ENCODE results near the gene E4F1. TPM values are rescaled to one million over a fixed set of nuclear protein-coding genes. Genes with fewer than 3 reads are reported as not detected.

Gene E4F1
- total and polyA plus RNA-seq, 8 donors, result 8.7 to 48.4 (median 9.9) TPM

GRCh38 chr16:2191446-2191706 is 32.0 kb upstream of the E4F1 start:
- no peak for ATAC-seq
- no peaks in the 10 kb centered on the region for H3K9me3 ChIP-seq
- no peaks in the 10 kb centered on the region for H3K27me3 ChIP-seq
- H3K27ac ChIP-seq, result no peak overlapping the region
- no peak overlapping the region for H3K4me3 ChIP-seq
- H3K4me1 ChIP-seq, result peaks cover 5 to 7% (median 7%) of the 10 kb centered on the region in 3 donors
- no peaks in the 10 kb centered on the region for H3K36me3 ChIP-seq
- intact Hi-C loops (cut with DNase I), result loop anchor here in 1 of 3 donors (5.0 to 10.0 kb wide), 2 partner anchors 63 to 311 kb away; partner anchors contain the start of gene ECI1
- FAIRE-seq, result no peak
- WGBS, 2 donors, result 87 to 91% methylated on average over 11 of the region's 11 CpGs
- DNase-seq, result no peak
- TF ChIP-seq, protein P1, sequence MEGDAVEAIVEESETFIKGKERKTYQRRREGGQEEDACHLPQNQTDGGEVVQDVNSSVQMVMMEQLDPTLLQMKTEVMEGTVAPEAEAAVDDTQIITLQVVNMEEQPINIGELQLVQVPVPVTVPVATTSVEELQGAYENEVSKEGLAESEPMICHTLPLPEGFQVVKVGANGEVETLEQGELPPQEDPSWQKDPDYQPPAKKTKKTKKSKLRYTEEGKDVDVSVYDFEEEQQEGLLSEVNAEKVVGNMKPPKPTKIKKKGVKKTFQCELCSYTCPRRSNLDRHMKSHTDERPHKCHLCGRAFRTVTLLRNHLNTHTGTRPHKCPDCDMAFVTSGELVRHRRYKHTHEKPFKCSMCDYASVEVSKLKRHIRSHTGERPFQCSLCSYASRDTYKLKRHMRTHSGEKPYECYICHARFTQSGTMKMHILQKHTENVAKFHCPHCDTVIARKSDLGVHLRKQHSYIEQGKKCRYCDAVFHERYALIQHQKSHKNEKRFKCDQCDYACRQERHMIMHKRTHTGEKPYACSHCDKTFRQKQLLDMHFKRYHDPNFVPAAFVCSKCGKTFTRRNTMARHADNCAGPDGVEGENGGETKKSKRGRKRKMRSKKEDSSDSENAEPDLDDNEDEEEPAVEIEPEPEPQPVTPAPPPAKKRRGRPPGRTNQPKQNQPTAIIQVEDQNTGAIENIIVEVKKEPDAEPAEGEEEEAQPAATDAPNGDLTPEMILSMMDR (IDR thresholded peaks at IDR 0.05), result no peak

DNA sequence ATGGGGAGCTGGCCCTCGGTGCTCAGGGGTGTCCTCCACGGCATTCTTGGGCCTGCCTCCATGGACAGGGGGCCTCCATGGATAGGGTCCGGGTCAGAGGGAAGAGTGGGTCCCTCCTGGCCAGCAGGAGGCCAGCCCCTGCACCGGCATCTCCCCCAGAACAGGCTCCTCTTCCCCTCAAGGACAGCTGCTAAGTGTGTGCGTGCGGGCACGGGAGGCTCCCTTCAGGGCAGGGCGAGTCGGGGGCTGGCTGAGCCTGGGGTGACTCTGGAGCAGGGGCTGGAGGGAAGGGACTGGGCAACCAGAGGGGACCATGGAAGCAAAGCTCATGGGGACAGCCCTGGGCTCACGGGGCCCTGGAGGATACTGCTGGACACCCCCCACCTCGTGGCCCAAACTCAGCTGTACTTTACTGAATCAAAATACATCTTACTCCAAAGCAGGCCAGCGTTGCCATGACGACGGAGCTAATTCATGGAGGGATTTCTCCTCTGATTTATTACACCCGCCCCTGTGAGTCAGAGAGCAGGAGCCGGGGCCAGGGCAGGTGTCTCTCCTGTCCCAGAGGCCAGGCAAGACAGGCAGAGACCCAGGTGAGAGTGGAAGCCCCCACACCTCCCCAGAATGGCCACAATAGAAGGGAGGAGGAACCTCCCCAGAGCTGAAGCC is 29.1 kb upstream of the E4F1 start:
- Histone ChIP-seq H3K27ac (no peak overlapping the region), H3K4me3 (no peak overlapping the region), H3K4me1 (peaks cover 5 to 7% (median 7%) of the 10 kb centered on the region in 3 donors), H3K9me3 (no peaks in the 10 kb centered on the region), H3K27me3 (no peaks in the 10 kb centered on the region), H3K36me3 (no peaks in the 10 kb centered on the region)
- ATAC-seq (no peak), DNase-seq (no peak), FAIRE-seq (no peak)
- TF ChIP-seq, protein P1 (IDR thresholded peaks at IDR 0.05), result no peak
- intact Hi-C loops (cut with DNase I), result loop anchor here in 1 of 3 donors (5.0 to 10.0 kb wide), 2 partner anchors 61 to 308 kb away; partner anchors contain the start of gene ECI1
- WGBS, 2 donors, result 52 to 64% methylated on average over 16 of the region's 16 CpGs

DNA sequence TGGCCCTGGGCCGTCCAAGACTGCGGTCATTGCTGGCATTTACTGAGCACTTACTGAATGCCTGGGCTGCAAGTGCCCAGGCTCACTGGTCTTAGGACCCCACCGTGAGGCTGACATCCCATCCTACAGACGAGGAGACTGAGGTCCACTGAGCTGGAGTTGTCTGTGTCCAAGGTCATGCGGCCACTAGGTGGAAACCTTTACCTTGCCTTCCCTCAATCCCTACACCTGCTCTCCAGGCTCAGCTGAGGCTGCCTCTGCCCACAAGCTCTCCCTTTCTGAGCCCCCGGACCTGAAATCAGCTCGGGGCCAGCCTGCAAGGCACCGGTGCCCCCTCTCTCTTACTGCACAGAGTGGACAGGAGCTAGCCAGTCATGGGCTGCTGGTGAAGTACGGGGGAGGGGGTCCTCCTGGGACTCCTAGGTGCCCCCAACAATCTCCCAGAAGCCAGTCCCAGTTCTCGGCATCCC is 28.5 kb upstream of the E4F1 start:
- Histone ChIP-seq H3K9me3 (no peaks in the 10 kb centered on the region), H3K27me3 (no peaks in the 10 kb centered on the region), H3K27ac (no peak overlapping the region), H3K4me3 (no peak overlapping the region), H3K4me1 (peaks cover 5 to 7% (median 7%) of the 10 kb centered on the region in 3 donors), H3K36me3 (no peaks in the 10 kb centered on the region)
- intact Hi-C loops (cut with DNase I), result loop anchor here in 1 of 3 donors (5.0 to 10.0 kb wide), 2 partner anchors 60 to 307 kb away; partner anchors contain the start of gene ECI1
- peak; percentile 79 to 94 (median 90) for ATAC-seq
- no peak for FAIRE-seq
- 18 to 20% methylated on average over 10 of the region's 10 CpGs for WGBS, 2 donors
- TF ChIP-seq, protein P1 (IDR thresholded peaks at IDR 0.05), result peak; percentile 17 to 49 (median 35)
- DNase-seq, result peak in 3 of 6 donors; percentile 53 to 68 (median 67)

- peak overlapping the region in 3 of 4 donors; percentile 30 to 45 (median 44) for H3K4me3 ChIP-seq
- no peaks in the 10 kb centered on the region for H3K36me3 ChIP-seq
- peaks cover 5 to 7% (median 7%) of the 10 kb centered on the region in 3 donors for H3K4me1 ChIP-seq
- H3K27ac ChIP-seq, result no peak overlapping the region
- DNase-seq (peak in 1 of 6 donors; percentile 58), ATAC-seq (peak; percentile 18 to 42 (median 29)), FAIRE-seq (no peak)
- no peaks in the 10 kb centered on the region for H3K9me3 ChIP-seq
- 5 to 10% methylated on average over 31 to 49 of the region's 49 CpGs for WGBS, 2 donors
- intact Hi-C loops (cut with DNase I), result loop anchor here in 1 of 3 donors (10.0 kb wide), 1 partner anchor 59 kb away; the partner anchor contains the start of gene ECI1
- TF ChIP-seq, protein P1 (IDR thresholded peaks at IDR 0.05), result no peak
- no peaks in the 10 kb centered on the region for H3K27me3 ChIP-seq
Measured at GRCh38 chr16:2195322-2196161, 27.8 kb upstream of the E4F1 start.

Data from pancreas (tissue), 10 donors.